Left lung (tissue), 10 donors: ENCODE data around the gene SYDE1. TPM values are rescaled to one million over a fixed set of nuclear protein-coding genes. Genes with fewer than 3 reads are reported as not detected.
A peak's percentile ranks its signal among the peaks of the same experiment; 100 is the strongest.

ENCODE experiments used
- ATAC-seq: fragments of 200-7000 bp; cut with Tn5 transposase; one replicate; pipeline ENCODE4 v1.9.1; 2020; ENCODE audit warnings: moderate library complexity
- DNase-seq, 4 donors: peaks; one replicate each; pipeline ENCODE4 v3.0.0-alpha.2; 2013 to 2020
- H3K27ac ChIP-seq, 2 donors: fragments of 200-600 bp; sonication (generic) in 1 of 2; one replicate each; pipeline versions ENCODE4 v1.5.0 to v1.8.0; 2020 to 2021
- H3K27me3 ChIP-seq, 2 donors: fragments of 200-600 bp; sonication (generic) in 1 of 2; one replicate each; pipeline versions ENCODE4 v1.5.0 to v1.8.0; 2020 to 2021
- H3K36me3 ChIP-seq, 2 donors: fragments of 200-600 bp; sonication (generic) in 1 of 2; one replicate each; pipeline versions ENCODE4 v1.5.0 to v1.8.0; 2020 to 2021
- H3K4me1 ChIP-seq, 2 donors: fragments of 200-600 bp; one replicate each; pipeline ENCODE4 v1.8.0; 2021
- H3K4me3 ChIP-seq, 2 donors: fragments of 200-600 bp; sonication (generic) in 1 of 2; one replicate each; pipeline versions ENCODE4 v1.5.0 to v1.8.0; 2020 to 2021; ENCODE audit warnings: mild to moderate bottlenecking in 1 of 2
- H3K9me3 ChIP-seq, 2 donors: fragments of 200-600 bp; sonication (generic) in 1 of 2; one replicate each; pipeline versions ENCODE4 v1.5.0 to v1.8.0; 2020 to 2021
- intact Hi-C, 2 donors: fragments of 100-400 bp; cut with DNase I; formaldehyde crosslinking; loops; one replicate each; pipeline versions ENCODE4 v1.11.2 to v1.14.2; 2022
- polyA plus RNA-seq, 6 donors: library from polyadenylated mRNA; unstranded; fragments of 120-200 nt; gene quantifications; one replicate each; pipeline ENCODE4 v1.2.1, GENCODE V29; 2013; ENCODE audit not compliant: insufficient read length in 6 of 6
- total RNA-seq, 2 donors: library from RNA; stranded (reverse); fragmentation: NEBNext Ultra II Directional; extraction: Animal tissue kit (Norgen Biotek cat#: 25700); gene quantifications; one replicate each; pipeline ENCODE4 v1.2.1, GENCODE V29; 2021
- TF ChIP-seq, protein P1 (sequence below), 2 donors: fragments of 200-600 bp; sonication (generic) in 1 of 2; IDR thresholded peaks; one replicate each; pipeline versions ENCODE4 v1.5.0 to v1.8.0; 2021; ENCODE audit warnings: antibody characterized with exemption in 2 of 2
- donor health status: DM: no; HTN: yes; CAD: no.
- donor health status: DM: no; HTN: no; CAD: no.

Gene SYDE1
- total and polyA plus RNA-seq, 8 donors, result 16.6 to 33.8 (median 22.5) TPM

DNA sequence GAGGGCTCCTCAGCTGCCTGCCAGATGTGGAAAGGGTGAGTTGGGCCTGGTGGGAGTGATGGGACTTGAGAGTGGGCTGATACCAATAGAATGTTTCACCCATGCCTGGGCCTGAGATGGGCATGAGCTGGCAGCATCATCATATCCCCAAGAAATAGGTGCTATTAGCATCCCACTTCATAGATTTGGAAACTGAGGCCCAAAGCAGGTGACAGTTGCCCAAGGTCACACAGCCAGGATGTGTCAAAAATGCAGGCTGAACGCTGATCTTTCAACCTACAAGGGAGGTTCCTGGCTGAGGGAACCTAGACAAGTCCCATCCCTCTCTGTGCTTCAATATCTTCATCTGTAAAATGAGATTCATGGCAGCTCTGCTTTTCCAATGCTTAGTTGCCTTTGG, 4.6 kb downstream of the SYDE1 start:
- intact Hi-C loops, result no loop called here
- Histone ChIP-seq H3K27me3 (peaks cover 0 to 24% of the 10 kb centered on the region in 2 donors), H3K4me3 (no peak overlapping the region), H3K9me3 (no peaks in the 10 kb centered on the region), H3K4me1 (peaks cover 0 to 17% of the 10 kb centered on the region in 2 donors), H3K27ac (no peak overlapping the region), H3K36me3 (peaks cover 0 to 75% of the 10 kb centered on the region in 2 donors)
- DNase-seq, result no peak
- ATAC-seq, result no peak
- TF ChIP-seq, protein P1, sequence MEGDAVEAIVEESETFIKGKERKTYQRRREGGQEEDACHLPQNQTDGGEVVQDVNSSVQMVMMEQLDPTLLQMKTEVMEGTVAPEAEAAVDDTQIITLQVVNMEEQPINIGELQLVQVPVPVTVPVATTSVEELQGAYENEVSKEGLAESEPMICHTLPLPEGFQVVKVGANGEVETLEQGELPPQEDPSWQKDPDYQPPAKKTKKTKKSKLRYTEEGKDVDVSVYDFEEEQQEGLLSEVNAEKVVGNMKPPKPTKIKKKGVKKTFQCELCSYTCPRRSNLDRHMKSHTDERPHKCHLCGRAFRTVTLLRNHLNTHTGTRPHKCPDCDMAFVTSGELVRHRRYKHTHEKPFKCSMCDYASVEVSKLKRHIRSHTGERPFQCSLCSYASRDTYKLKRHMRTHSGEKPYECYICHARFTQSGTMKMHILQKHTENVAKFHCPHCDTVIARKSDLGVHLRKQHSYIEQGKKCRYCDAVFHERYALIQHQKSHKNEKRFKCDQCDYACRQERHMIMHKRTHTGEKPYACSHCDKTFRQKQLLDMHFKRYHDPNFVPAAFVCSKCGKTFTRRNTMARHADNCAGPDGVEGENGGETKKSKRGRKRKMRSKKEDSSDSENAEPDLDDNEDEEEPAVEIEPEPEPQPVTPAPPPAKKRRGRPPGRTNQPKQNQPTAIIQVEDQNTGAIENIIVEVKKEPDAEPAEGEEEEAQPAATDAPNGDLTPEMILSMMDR (IDR thresholded peaks at IDR 0.05), result no peak

DNA sequence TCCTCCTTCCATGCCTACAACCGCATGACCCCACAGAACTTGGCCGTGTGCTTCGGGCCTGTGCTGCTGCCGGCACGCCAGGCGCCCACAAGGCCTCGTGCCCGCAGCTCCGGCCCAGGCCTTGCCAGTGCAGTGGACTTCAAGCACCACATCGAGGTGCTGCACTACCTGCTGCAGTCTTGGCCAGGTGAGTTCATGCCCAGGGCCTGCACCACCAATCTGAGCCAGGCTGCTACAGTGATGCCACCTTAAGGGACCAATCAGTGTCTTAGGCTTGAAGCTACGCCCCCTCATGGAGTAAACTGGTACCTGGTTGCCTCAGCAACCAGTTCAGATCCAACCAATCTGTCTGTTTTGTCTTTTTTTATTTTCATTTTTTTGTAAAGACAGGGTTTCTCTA, 5.2 kb downstream of the SYDE1 start:
- intact Hi-C loops, result no loop called here
- no peak overlapping the region for H3K4me3 ChIP-seq
- peaks cover 0 to 15% of the 10 kb centered on the region in 2 donors for H3K4me1 ChIP-seq
- no peak for DNase-seq
- peaks cover 0 to 81% of the 10 kb centered on the region in 2 donors for H3K36me3 ChIP-seq
- TF ChIP-seq, protein P1 (IDR thresholded peaks at IDR 0.05), result no peak
- H3K9me3 ChIP-seq, result no peaks in the 10 kb centered on the region
- H3K27ac ChIP-seq, result no peak overlapping the region
- H3K27me3 ChIP-seq, result peaks cover 0 to 19% of the 10 kb centered on the region in 2 donors
- no peak for ATAC-seq

DNA sequence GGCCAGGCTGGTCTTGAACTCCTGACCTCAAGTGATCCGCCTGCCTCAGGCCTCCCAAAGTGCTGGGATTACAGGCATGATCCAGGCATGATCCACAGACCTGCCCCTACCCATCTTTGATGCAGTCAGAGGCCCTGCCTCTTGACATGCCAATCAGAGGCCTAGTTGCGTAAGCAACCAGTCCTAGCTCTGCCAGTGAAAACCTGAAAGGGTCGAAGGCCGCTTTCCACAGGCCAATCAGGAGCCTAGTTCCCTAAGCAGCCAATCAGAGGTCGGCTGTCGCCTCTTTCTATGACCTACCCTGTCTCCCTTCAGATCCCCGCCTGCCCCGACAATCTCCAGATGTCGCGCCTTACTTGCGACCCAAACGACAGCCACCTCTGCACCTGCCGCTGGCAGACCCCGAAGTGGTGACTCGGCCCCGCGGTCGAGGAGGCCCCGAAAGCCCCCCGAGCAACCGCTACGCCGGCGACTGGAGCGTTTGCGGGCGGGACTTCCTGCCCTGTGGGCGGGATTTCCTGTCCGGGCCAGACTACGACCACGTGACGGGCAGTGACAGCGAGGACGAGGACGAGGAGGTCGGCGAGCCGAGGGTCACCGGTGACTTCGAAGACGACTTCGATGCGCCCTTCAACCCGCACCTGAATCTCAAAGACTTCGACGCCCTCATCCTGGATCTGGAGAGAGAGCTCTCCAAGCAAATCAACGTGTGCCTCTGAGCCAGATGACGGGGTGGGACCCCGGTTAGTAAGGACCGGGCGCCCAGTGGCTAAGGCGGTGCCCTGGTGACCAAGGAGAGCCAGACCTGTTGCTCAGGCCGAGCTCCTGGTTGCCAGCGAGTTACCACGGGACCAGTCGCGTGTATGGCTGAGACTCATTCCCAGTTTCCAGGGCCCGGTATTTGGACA, 6.3 kb downstream of the SYDE1 start:
- peak in 1 of 4 donors; percentile 81 for DNase-seq
- Histone ChIP-seq H3K36me3 (peaks cover 0 to 92% of the 10 kb centered on the region in 2 donors), H3K9me3 (no peaks in the 10 kb centered on the region), H3K27me3 (peaks cover 0 to 7% of the 10 kb centered on the region in 2 donors), H3K4me3 (no peak overlapping the region), H3K4me1 (peaks cover 0 to 4% of the 10 kb centered on the region in 2 donors), H3K27ac (no peak overlapping the region)
- TF ChIP-seq, protein P1 (IDR thresholded peaks at IDR 0.05), result no peak
- intact Hi-C loops, result no loop called here
- no peak for ATAC-seq

DNA sequence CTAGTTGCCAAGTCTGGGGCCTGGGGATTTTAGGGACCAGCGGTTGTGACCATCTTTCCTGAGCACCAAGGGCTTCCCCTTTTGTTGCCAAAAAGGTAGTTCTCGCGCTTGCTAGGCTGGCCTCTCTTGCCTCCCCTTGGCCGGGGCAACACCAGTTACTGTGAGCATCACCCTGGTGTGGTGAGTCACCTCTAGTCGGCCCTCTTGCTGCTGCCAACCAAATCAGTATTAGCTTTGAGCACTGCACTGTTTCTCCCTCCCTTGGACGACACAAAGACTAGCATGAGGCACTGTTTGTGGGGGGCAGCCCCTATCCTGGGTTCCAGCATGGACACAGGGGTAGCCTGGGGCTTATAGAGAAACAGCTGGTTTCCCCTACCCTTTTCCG, 6.9 kb downstream of the SYDE1 start:
- TF ChIP-seq, protein P1 (IDR thresholded peaks at IDR 0.05), result no peak
- Histone ChIP-seq H3K36me3 (peaks cover 0 to 96% of the 10 kb centered on the region in 2 donors), H3K9me3 (no peaks in the 10 kb centered on the region), H3K4me3 (no peak overlapping the region), H3K27me3 (peaks cover 0 to under 1% of the 10 kb centered on the region in 2 donors), H3K27ac (no peak overlapping the region), H3K4me1 (no peaks in the 10 kb centered on the region)
- intact Hi-C loops, result no loop called here
- DNase-seq (no peak), ATAC-seq (peak; percentile 14)

DNA sequence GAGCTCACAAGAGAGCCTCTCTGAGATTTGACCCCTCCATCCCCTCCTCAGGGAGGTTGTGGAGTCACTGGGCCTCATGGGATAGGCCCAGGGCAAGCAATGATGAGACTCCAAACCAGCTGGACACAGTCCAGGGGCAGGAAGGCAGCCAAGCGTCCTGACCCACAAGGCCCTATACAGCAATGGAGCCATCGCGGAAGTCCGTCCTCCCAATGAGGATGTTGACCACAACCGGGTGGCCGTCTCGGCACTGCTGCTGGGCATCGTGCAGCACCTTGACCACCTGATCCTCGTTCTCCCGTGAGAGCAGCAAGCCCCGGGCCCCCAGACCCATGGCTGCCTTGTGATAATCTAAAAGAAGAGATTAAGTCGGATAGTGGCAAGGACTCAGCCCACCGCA, 7.9 kb downstream of the SYDE1 start:
- peaks cover 0 to 97% of the 10 kb centered on the region in 2 donors for H3K36me3 ChIP-seq
- H3K27me3 ChIP-seq, result no peaks in the 10 kb centered on the region
- no peaks in the 10 kb centered on the region for H3K4me1 ChIP-seq
- peak in 2 of 4 donors; percentile 56 to 75 for DNase-seq
- TF ChIP-seq, protein P1 (IDR thresholded peaks at IDR 0.05), result no peak
- no peaks in the 10 kb centered on the region for H3K9me3 ChIP-seq
- H3K27ac ChIP-seq, result peak overlapping the region in 1 of 2 donors; percentile 46
- no peak overlapping the region for H3K4me3 ChIP-seq
- intact Hi-C loops, result no loop called here
- ATAC-seq, result peak; percentile 43
